Posterior cingulate gyrus (tissue), 11 donors: ENCODE data around the gene MOGAT3.

ENCODE experiments used
- DNase-seq, 10 donors: peaks; one replicate each; pipeline versions ENCODE4 v3.0.0 to v3.0.0-alpha.2; 2020 to 2021; ENCODE audit warnings: mixed read lengths in 3 of 10
- intact Hi-C: fragments of 100-400 bp; cut with DNase I; formaldehyde crosslinking; loops from one replicate; pipeline ENCODE4 v1.15.1; 2023

MOGAT3 gene

GRCh38 chr7:101200862-101201599, at the start of gene MOGAT3:
MOGAT3 (minus strand) TSS chr7:101201036; CDS start chr7:101200854, 182 bp downstream.
- no peak for DNase-seq
- intact Hi-C loops: no loop called here

DNA sequence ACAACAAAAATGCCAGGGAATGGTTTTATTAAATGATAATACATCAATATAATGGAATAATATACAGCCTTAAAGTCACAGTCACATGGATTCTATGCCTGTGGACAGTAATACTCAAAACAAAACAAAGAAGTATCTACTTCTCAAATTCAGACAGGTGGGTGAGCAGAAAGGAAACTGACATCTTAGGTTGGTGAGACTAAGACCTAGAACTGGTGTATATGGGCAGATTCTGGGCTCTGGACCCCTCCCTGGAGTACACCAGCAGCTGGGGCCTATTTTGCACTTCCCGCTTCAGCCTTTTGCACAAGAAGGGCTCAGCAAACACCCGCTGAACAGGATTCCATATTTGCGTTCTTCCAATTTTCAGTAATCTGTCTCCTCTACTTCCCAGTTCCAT, 49.5 kb upstream of the MOGAT3 start:
- intact Hi-C loops: no loop called here

GRCh38 chr7:101248276-101248675, 47.4 kb upstream of the MOGAT3 start:
- intact Hi-C loops: no loop called here

More for the DNA sequence above, 49.5 kb upstream of the MOGAT3 start:
- DNase-seq: no peak

GRCh38 chr7:101245147-101245668, 44.4 kb upstream of the MOGAT3 start:
- DNase-seq: no peak
- intact Hi-C loops: loop anchor here (2.0 kb wide), 1 partner anchor 28 kb away; the partner anchor contains the start of gene PLOD3

More at GRCh38 chr7:101248276-101248675, 47.4 kb upstream of the MOGAT3 start:
- DNase-seq: no peak

DNA sequence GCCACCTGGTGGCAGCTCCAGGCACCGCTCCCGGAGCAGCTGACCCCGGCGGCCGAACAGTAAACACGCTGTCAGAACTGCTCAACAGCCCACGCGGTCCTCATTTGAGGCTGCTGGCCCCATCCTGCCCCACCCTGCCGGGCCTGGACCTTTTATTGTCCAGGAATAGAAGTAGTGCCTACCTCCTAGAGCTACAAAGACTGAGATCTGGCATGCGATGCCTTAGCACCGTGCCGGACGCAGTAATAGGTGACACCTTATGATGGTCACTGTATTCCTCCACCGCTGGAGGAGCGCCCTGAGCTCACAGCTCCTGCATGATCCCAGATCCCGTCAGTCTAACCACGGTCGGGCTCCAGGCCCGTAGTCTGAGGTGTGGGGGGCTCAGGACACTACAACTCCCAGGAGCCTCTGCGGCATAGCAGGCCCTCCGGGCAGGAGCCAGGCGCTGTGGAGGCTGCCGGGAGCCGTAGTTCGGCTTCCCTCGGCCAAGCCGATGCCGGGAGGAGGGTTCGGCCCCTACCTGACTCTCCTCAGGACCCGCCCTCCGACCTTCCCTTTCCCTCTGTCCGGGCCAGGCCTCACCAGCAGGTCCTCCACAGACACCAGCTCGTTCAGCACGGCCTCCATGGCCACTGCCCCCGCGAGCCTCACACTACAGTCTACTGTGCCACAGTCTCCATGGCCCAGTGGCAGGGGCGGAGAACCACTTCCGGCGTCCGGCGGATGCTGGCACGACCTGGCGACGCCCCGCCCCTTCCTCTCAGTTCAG, 43.7 kb upstream of the MOGAT3 start, which contains the start of gene FIS1:
FIS1 (minus strand) TSS at position 707 of the 772 bp plus-strand sequence; CDS start at position 630, 77 bp downstream.
- intact Hi-C loops: loop anchor here (2.0 kb wide), 1 partner anchor 28 kb away; the partner anchor contains the start of gene PLOD3
- peak; percentile 89 to 99 (median 94) for DNase-seq

DNA sequence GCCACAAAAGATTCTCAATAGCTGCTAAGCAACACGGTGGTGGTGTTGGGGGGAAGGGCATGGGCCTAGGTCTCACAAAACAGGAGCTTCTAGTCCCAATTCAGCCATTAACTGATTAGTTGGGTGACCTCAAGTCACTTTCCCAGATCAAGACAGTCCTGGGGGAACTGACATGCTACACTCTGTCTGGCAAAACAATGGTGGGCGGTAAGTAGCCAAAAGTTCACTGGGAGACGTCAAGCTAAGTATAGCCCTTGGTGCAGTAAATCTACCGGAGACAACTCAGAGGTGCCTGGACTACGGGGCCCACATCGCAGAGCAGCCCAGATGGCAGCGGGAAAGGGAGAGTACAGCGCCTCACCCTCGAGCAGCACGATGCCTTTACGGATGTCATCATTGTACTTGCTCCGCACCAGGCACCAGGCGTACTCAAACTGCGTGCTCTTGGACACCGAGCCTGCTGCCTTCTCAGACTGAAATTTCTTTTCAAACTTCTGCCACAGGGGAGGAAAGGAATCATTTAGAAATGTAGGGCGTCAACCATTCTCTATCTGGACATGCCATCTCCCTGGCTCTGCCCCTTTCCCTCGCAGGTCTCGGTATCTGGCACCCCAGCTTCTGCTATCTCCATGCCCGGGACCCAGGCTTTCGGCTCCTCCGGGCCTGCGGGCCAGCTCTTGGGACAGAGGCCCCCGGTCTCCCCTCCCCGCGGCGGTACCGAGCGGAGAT, 43.0 kb upstream of the MOGAT3 start:
- DNase-seq: peak in 5 of 10 donors; percentile 8 to 97 (median 22)
- intact Hi-C loops: loop anchor here (2.0 kb wide), 1 partner anchor 27 kb away; the partner anchor contains the start of gene PLOD3

- intact Hi-C loops: no loop called here
- no peak for DNase-seq
Observed at GRCh38 chr7:101241443-101242349, 40.9 kb upstream of the MOGAT3 start.

DNA sequence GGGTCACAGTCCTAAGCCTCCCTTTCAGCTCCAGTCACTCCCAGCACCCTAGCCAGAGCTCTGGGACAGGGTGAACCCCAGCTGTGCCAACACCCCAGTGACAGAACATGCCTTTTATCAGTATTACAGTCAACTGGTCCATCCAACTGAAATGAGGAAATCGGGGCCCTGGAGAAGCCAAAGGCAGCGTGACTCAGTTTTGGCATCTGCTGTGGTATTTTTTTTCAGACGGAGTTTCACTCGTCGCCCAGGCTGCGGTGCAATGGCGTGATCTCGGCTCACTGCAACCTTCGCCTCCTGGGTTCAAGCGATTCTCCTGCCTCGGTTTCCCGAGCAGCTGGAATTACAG, 40.2 kb upstream of the MOGAT3 start:
- intact Hi-C loops: no loop called here
- DNase-seq: no peak

- no peak for DNase-seq
- intact Hi-C loops: no loop called here
Observed at GRCh38 chr7:101240226-101241014, 39.6 kb upstream of the MOGAT3 start.

DNA sequence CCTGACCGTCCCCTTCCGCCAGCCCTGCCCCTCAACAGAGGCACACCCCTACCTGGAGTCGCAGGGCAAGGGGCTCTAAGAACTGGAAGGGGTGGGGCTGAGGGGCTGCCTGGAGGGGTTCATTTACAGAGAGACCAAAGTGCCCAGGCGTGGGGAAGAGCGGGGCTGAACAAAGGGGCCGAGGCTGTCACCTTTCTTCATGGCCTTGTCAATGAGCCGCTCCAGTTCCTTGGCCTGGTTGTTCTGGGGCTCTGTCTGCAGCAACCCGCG, 39.0 kb upstream of the MOGAT3 start:
- DNase-seq: no peak
- intact Hi-C loops: loop anchor here (10.0 kb wide), 1 partner anchor 45 kb away; no protein-coding TSS in a partner anchor

DNA sequence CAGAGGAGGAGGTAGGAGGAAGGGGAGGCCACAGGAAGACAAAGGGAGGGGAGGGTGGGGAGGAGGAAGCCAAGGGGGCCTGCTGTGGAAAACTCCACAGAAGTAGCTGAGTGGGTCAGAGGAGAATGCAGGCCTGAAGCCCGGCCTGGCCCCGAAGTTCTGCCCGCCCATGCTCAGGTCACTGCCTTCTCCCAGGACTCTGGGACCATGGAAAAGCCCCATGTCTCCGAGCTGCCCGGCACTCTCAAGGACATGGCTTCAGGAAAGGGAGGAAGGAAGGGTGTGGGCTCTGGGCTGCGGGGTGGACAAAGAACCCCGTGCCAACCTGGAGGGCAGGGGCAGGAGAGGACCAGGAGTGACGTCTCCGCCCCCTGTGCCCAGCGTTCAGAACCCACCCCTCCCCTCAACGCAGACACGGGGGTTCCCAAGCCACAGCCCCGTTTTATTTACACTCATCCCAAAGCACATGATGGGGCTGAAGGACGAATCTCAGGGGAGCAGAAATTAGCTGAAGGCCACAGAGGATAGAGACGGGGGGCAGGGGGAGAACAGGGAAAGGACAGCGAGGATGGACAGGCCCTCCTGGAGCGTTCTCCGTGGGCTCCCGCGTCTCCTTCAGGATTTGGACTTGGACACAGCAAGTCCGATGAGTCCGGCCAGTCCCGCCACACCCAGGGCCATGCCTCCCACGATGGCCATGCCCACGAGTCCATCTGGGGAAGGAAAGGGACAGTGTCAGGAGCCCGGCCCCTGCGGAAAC, 38.5 kb upstream of the MOGAT3 start:
- intact Hi-C loops: loop anchor here (10.0 kb wide), 1 partner anchor 45 kb away; no protein-coding TSS in a partner anchor
- peak in 1 of 10 donors; percentile 70 for DNase-seq

GRCh38 chr7:101238226-101239182, 37.7 kb upstream of the MOGAT3 start:
- no peak for DNase-seq
- intact Hi-C loops: loop anchor here (10.0 kb wide), 1 partner anchor 46 kb away; no protein-coding TSS in a partner anchor

- intact Hi-C loops: loop anchor here (10.0 kb wide), 1 partner anchor 47 kb away; no protein-coding TSS in a partner anchor
- no peak for DNase-seq
Observed at GRCh38 chr7:101237206-101238067, 36.6 kb upstream of the MOGAT3 start, which contains the start of gene CLDN15. CLDN15 (minus strand) TSS chr7:101237802; CDS start chr7:101237581, 221 bp downstream.

- no peak for DNase-seq
- intact Hi-C loops: loop anchor here (10.0 kb wide), 1 partner anchor 48 kb away; no protein-coding TSS in a partner anchor
Observed at GRCh38 chr7:101236292-101236835, 35.5 kb upstream of the MOGAT3 start.

DNA sequence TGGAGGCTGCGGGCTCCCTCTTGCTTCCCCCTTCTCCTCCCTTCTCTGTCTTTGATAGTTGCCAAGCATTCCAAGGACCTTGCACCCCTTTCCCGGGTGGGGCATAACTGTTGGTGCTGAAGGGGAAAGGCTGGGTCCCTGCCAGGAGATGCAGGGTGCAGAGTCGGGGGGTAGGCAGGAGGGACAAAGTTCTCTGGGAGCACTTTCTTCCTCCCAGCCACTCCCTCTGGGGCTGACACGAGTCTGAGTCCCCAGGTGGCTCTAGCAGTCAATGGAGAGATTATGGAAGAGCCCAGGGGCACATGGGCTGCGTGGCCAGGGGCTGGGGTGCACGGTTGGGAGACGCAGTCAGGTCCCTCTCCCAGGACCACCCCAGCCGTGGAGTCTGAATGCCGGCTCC, 34.7 kb upstream of the MOGAT3 start:
- no peak for DNase-seq
- intact Hi-C loops: loop anchor here (10.0 kb wide), 1 partner anchor 49 kb away; no protein-coding TSS in a partner anchor
